Measurements from ENCODE around the gene VDR.

Gene VDR

DNA sequence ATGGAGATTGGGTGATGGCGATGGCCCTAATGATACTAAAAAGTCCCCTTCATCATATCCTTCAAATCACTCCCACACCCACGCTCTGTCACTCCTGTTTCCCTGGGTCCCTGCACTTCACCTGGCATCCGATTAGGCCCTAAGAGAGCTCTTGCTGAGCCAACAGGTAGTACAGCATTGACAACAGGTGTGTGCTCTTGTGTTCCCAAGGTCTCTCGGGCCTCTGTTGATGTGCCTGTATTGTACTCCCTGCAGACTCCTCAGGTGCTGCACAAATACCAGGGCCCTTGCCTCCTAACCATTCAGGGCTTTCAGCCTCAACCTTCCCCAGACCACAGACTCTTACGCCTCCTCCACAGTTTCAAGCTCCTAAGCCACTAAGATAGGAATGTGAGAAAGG, 25.8 kb upstream of the VDR start:
- DNase-seq (ENCODE audit: low read depth in 2 of 2) = no peak

- DNase-seq (ENCODE audit: low read depth in 2 of 2) = no peak
Observed at GRCh38 chr12:47927346-47927745, 22.6 kb upstream of the VDR start.

DNA sequence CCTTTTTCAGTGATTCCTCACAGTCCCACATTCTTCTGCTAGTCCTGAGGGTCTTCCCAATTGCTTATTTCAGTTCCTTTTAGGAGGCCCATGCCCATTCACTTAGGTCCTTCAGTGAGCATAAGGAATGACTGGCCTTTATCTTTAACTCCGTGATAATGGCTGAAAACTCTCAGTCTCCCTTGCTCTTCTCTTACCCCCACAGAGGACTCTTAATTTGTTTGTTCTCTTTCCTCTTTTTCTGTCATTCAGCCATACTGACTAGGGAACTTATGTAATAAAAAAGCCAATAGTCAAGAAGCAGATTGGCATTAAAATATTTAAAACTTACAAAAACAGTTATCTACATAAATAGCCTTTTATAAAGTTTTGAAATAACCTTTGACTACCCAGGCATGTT, 17.1 kb upstream of the VDR start:
- no peak for DNase-seq (ENCODE audit: low read depth in 2 of 2)

DNA sequence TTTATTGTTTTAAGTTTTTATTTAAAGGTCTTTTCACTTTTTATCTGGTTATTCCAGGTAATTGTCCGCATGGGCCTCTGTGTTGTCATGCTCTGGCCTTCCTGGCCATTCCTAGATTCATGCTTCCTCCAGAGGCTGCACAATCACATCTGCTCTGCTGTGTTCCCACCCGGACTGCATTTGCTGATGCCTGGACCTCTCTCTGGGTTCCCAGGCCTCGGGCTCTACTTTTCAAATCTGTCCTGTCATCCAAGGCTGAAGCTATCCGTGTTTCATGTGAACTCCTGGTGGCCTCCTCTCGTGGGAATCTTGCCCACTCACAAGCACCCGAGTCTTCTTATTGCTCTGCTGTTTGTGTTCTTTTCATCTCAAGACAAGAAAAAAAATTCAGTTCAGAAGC, 16.1 kb upstream of the VDR start:
- no peak for DNase-seq (ENCODE audit: low read depth in 2 of 2)

GRCh38 chr12:47913081-47913480, 8.3 kb upstream of the VDR start:
- DNase-seq (ENCODE audit: low read depth in 2 of 2) = no peak

DNA sequence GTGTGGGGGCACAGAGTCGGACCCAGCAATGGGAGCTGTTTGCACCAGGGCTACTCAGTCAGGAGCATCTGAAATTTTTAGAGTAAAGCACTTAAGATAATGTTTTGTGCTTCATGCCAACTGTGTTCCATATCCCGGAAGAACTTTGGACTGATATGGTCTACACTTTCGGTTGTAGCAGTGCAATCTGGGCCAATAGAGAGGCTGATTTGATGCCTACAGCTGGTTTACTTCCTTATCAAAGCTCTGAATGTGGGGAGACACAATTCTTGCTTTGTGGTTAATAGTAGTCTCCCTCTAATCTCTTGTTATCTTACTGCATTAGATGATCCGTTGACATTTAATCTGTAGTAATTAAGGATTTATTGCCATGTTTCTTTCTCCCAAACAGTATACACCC, 7.8 kb upstream of the VDR start:
- no peak for DNase-seq (ENCODE audit: low read depth in 2 of 2)

GRCh38 chr12:47910981-47911380, 6.2 kb upstream of the VDR start:
- no peak for DNase-seq (ENCODE audit: low read depth in 2 of 2)

DNA sequence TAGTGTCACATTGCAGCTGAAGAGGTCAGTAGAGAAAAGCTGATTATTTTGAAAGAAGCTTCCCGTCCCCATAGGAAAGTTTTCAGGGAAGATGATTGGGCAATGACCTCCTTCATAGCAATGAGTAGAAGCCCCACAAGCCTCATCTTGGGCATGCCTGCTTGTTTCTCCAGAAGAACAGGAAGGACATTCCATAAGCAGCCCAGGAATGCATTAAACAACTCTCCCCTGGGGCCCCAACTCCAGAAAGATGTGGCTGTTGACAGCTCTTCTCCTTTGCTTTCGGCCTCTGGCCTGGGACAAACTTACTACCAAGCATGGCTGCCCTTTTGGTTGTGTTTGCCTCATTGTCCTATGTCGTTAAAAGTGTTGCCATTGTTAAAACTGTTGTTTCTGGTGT, 5.7 kb upstream of the VDR start:
- DNase-seq (ENCODE audit: low read depth in 2 of 2) = no peak

- DNase-seq (ENCODE audit: low read depth in 2 of 2) = no peak
Observed at GRCh38 chr12:47909839-47910465, 5.2 kb upstream of the VDR start.

DNA sequence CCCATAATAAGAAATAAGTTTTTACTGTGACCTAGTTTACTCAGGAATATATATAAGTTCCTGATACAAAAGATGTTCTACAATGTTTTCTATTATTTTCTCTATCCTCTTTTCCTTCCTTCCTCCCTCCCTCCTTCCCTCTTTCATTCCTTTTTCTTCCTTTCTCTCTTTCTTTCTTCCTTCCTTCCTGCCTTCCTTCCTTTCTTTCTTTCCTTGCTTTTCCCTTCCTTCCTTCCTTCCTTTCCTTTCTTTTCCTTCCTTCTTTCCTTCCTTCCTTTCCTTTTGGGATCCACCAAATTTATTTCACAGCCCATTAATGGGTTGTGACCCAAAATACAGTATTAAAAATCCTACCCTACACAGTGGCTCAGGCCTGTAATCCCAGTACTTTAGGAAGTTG, 3.9 kb upstream of the VDR start:
- no peak for DNase-seq (ENCODE audit: low read depth in 2 of 2)

- DNase-seq (ENCODE audit: low read depth in 2 of 2) = no peak
Observed at GRCh38 chr12:47907851-47908454, 3.2 kb upstream of the VDR start.

- DNase-seq (ENCODE audit: low read depth in 2 of 2) = peak; percentile 41 to 45
Observed at GRCh38 chr12:47903927-47904712, 674 bp downstream of the VDR start.

- no peak for DNase-seq (ENCODE audit: low read depth in 2 of 2)
Observed at GRCh38 chr12:47903151-47903611, 1.6 kb downstream of the VDR start.

- DNase-seq (ENCODE audit: low read depth in 2 of 2) = no peak
Observed at GRCh38 chr12:47902131-47902639, 2.6 kb downstream of the VDR start.

DNA sequence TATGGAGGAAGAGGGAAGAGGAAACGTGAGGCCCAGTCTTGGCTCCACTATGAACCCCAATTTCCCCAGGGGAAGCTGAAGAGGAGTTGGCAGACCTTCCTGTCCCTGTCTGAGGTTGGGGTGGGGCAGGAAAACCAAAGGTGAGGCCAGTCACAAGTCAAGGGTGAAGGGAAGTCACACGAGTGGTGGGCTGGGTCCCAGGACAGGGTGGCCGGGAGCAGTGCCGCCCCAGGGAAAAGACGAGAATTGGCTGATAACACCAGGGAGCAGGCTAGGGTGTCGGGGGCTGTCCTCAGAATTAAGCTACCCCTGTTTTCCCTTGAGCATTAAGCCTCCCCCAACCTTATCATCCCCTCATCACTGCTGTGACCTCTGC, 3.1 kb downstream of the VDR start:
- DNase-seq (ENCODE audit: low read depth in 2 of 2) = no peak

DNA sequence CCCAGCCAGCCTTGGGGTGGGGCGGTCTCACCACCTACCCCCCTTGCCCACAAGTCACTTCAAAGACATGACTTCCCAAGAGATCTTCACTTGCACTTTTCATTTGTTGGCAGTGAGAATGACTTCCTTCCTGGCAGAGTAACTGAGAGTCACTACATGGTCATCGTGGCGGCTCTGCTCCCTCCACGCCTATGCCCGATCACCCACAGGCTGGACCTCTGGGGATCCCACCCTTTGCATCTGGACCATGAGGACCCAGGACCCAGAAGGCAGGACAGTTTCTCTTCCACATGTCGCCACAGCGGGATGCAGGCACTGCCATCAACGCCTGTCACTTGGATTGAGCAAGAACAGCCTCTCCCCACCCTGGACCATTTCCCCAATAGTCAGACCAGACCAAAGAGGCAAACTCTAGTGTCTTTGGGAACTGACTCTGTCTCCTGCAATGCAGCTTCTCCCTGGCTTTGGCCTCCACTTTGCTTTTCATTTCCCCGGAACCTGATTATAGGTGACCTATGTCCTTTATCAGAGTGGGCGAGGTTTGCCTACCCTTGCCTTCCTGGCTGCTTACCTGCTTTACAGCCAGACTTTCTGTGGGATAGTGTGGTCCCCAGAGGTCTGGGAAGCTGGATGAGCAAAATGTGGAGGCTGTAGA, 3.6 kb downstream of the VDR start:
- no peak for DNase-seq (ENCODE audit: low read depth in 2 of 2)

DNA sequence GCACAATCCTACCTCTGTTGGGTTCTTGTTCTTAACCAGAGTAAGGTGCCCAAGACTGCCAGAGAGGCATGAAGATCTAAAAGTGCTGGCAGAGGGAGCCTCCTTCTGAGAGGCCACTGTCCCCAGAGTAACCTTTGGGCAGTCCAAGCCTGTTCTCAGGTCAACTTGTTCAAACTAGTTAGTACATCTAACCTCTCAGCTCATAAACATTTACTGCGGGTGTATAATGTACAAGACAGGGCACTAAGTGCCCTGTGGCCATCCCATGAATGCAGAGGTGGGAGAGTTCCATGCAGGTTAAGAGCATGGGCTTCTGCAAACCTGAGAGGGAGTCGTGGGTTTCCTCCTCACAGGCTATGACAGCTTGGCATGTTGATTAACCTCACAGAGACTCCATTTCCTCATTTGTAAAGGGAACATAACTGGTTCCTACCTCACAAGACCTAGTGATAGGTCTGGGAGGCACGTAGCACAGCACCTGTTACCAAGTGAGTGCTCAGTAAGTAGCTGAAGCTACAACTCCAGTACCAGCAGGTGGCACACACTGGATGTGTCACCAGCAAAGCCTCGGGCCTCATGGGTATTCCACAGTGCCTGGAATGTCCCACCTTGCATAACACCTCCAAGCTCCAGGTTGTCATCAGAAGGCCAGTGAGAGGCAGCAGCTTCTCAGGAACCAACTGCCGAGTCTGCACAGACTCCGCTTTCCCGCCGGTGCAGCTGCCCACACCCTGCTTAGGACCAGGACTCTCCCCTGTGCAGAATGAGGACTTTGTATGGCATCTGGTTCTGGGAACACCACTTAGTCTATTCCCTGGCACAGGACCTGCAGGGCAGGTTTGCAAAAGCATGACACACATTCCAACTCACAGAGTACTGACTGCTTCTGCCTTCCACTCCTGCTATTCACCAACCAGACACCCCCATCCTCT, 4.4 kb downstream of the VDR start:
- DNase-seq (ENCODE audit: low read depth in 2 of 2) = no peak

DNA sequence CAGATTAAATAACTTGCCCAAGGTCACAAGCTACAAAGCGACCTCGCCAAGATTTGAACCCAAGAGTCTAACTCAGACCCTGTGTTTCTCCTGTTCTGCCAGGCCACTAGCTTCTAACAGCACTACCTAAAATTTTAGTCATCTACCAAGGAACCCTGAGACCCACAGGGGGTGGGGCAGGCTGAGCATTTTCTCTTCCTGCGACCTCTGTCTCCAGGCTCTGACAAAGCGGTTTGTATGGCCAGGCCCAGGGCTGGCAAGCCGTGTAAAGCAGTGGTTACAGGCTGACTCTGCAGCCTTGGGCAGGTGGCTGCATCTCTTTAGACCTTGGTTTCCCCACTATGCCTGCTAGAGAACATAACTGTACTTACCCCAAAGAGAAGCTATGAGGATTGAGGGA, 5.3 kb downstream of the VDR start:
- DNase-seq (ENCODE audit: low read depth in 2 of 2) = no peak

- no peak for DNase-seq (ENCODE audit: low read depth in 2 of 2)
Observed at GRCh38 chr12:47896633-47897032, 8.2 kb downstream of the VDR start.

GRCh38 chr12:47896022-47896421, 8.8 kb downstream of the VDR start:
- no peak for DNase-seq (ENCODE audit: low read depth in 2 of 2)

DNA sequence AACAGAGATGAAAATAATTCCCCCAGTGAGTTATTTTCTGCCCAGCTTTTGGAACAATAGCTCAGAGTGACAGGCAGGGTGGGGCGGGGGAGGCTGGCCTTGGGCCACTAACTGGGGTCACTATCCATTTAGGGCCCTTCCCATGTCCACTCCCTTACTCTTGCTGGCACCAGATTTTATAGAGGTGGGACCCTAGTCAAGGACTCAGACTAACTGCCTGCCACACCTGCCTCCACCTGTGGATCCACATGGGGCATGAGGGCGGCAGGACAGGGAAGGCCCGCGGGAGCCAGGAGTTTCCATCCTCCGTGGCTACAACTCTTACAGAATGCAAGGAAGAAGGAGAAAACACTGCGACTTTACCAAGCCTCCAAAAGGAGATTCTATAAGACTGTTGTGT, 10.1 kb downstream of the VDR start:
- no peak for DNase-seq (ENCODE audit: low read depth in 2 of 2)
